Measurements from ENCODE around the gene NEU2.

DNA sequence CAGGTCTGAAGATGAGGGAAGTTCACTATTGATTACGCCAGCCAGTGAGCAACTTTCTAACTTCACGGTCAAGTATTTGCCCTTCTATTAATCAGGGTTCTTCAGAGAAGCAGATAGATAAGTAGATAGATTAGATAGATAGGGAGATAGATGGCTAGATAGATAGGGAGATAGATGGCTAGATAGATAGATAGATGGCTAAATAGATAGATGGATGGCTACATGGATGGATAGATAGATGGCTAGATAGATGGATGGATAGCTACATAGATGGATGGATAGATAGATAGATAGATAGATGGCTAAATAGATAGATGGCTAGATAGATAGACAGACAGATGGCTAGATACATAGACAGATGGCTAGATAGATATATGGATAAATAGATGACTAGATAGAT is 22.9 kb downstream of the NEU2 start:
- TF ChIP-seq, protein P1, sequence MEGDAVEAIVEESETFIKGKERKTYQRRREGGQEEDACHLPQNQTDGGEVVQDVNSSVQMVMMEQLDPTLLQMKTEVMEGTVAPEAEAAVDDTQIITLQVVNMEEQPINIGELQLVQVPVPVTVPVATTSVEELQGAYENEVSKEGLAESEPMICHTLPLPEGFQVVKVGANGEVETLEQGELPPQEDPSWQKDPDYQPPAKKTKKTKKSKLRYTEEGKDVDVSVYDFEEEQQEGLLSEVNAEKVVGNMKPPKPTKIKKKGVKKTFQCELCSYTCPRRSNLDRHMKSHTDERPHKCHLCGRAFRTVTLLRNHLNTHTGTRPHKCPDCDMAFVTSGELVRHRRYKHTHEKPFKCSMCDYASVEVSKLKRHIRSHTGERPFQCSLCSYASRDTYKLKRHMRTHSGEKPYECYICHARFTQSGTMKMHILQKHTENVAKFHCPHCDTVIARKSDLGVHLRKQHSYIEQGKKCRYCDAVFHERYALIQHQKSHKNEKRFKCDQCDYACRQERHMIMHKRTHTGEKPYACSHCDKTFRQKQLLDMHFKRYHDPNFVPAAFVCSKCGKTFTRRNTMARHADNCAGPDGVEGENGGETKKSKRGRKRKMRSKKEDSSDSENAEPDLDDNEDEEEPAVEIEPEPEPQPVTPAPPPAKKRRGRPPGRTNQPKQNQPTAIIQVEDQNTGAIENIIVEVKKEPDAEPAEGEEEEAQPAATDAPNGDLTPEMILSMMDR (IDR thresholded peaks at IDR 0.05): no peak
- no peak for TF ChIP-seq POLR2AphosphoS5 (IDR thresholded peaks at IDR 0.05)
